Suppressor macrophage (primary cell): ENCODE results near the gene PARVA.

ENCODE experiments used
- DNase-seq, 4 experiments: peaks; one replicate each; pipeline ENCODE4 v3.0.0-alpha.2; 2020 to 2022

PARVA gene

DNA sequence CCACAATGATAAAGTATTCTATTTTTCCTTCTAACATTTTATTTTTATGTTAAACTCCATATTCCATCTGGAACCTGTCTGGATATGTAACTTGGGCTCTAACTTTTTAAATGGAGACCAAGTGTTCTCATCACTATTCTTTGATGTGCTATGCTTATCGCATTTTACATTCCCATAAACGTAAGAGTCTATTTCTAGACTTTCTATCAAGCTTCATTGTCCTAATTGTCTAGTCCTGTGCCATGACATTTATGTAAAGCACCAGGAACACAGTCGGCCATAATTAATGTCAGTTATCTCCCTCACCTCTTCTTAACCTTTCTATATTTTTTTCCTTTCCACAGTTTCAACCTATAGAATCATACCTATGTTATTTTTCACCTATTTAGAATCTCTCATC, 183.0 kb downstream of the PARVA start:
- no peak for DNase-seq

DNA sequence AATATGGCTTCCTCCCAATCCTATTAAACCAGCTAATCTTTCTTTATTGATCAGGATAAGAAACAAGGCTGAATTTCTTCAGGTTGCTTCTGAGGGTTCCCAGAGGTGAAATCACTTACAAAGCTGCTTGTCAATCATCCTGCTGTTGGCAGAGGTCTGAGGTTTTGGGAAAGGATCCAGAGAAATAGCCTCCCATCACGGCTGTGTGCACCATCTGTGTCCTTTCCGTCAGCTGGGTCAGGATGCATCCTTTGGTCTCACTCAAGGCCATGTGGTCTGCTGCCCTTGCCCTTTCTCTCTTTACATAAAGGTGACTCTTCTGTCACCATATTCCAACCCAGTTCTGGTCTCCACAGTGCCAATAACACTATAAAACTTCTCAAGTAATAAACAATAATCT, 183.5 kb downstream of the PARVA start:
- DNase-seq = no peak

DNA sequence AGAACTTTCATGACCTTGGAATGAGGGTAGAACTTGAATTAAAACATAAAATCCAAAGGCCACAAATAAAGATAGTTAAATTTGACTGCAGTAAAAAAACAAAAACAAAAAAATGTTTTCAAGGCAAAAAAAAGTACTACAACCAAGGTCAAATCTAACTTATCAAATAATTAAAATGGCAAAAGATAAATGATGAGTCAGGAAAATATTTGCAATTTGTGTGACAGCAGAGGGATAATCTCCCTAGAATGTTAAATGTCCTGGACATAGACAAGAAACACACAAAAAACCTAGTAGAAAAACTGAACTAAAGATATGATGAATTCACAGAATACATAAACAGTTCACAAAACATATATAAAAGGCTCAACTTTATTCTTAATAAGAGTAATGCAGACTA, 186.6 kb downstream of the PARVA start:
- no peak for DNase-seq

DNA sequence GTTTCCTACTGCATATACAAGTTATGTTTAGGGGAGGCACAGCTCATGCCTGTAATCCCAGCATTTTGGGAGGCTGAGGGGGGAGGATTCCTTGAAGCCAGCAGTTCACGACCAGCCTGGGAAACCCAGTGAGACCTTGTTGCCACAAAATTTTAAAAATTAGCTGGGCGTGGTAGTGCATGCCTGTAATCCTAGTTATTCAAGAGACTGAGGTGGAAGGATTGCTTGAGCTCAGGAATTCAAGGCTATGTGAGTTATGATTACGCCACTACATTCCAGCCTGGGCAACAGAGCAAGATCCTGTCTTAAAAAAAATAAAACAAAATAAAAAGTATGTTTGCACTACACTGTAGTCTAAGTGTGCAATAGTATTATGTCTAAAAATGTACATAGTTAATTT, 188.0 kb downstream of the PARVA start:
- no peak for DNase-seq

DNA sequence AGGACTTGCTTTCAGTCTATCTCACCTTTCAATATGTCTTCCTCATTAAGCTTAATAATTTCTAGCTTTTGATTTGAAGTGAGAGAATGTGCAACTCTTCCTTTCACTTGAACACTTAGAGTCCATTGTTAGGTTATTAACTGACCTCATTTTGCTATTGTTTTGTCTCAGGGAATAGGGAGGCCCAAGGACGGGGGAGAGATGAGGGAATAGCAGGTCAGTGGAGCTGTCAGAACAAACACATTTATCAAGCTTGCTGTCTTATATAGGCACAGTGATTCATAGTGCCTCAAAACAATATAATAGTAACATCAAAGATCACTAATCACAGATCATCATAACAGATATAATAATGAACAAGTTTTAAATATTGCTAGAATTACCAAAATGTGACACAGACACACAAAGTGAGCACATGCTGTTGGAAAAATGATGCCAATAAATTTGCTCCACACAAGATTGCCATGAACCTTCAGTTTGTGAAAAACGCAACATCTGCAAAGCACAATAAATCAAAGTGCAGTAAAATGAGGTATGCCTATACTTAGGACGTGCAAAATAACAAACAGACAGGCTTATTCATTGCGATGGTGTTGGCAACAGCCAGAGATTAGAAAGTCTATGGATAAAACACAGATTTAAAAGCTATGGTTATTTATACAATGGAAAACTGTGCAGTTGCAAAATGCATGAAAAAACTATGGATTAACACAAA, 190.5 kb downstream of the PARVA start:
- DNase-seq = no peak

DNA sequence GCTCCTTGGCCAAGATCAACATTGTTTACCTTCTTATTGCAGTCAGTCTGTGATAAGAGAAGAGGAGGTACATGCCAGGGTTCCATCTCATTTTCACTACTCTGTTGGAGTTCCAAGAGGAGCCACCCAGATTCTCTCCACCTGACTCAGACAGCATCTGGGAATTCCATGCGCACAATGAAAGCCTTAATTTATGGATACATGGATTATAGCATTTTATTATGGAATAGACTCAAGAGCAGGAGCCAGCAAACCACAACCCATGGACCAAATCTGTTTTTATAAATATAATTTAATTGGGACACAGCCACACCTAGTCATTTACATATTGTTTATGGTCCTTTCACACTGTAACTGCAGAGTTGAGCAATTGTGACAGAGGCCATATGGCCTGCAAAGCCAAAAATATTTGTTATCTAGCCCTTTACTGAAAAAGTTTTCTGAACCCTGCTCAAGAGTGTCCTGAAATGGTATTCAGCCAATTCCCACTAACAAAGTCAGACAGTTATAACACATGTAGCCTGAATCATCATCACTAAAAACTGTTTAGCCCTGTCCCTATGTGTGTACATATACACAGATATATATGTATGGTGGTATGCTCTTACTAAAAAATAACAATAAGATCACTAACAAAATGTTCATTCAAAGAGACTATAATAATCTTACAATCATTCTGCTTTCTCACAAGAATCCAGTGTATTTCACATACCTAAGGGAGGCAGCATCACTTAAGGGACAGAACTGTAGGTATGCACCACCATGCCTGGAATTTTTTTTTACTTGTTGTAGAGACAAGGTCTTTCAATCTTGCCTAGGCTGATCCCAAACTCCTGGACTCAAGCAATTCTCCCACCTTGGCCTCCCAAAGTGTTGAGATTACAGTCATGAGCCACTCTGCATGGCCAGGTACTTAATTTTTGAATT, 192.4 kb downstream of the PARVA start:
- DNase-seq = no peak

DNA sequence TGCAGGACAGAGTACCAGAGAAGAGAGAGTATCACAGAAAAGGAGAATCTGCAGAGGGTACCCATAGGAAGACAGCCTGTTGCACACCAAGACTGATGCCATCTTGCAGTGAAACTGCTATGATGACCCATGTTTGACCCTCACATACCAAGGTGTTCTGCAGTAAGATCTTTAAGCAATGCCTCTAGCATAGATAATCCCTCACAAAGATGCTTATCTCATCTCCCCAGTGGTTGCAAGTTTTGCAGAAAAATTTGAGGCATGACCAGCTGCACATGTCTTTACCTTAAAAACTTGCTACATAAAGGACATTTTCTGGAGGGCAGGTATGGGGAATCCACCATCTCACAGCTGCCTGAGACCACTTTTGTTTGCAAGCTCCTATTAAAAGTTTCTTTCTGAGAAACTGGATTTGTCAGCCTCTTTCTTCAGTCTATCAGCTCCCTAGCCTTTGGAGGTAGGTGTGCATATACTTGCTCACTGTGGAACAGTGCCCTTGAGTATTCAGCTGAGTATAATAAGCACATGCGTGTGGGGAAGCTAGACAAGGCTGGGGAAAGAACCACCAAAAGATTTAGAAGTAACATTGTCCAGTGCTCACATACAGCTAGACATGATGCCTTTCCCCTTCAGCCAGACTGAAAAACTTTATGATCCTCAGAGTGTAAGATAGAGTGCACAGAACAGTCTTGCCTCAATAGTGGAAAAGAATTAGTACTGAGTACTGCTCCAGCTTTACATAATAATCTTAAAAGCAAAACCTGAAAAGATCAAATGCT, 196.5 kb downstream of the PARVA start:
- DNase-seq = no peak

DNA sequence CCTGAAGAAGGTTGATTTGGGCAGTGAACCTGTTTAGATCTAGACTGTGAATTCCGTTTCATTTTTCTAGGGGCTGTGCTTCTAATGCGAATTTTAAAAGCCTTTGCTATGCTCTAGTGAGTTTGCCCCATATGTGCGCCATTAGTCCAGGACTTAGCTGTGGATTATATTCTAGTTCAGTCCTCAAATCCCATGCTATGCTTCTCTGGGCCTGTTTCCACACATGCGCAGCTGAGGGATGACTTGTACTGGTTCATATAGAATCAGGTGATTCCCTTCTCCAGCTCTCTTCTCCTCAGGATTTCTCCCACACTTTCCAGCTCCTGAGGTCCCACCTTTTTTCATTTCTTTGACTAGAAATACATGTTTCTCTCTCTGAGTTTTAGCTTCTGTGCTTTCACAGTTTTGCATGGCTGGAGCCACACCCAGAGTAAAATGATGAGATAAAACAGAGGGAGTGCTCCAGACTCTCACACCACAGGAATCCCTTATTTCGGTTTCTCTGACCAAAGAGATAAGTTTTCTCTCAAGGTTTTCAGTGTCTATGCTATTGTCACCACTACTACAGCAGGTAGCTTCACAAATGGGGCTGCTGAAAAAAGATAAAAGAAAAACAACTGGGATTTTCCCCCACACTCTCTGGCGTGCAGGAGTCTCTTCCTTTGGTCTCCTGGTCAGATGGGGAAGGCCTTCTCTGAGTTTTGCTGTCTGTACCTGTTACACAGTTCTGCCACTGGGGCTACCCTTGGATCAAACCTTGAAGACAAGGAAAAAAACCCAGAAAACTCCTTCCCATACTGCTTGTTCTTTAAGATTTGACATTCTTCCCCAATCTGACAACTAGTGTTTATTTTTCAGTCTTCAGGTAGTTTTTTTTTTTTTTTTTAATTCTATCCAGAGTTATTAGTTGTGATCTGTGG, 200.6 kb downstream of the PARVA start:
- DNase-seq = no peak

DNA sequence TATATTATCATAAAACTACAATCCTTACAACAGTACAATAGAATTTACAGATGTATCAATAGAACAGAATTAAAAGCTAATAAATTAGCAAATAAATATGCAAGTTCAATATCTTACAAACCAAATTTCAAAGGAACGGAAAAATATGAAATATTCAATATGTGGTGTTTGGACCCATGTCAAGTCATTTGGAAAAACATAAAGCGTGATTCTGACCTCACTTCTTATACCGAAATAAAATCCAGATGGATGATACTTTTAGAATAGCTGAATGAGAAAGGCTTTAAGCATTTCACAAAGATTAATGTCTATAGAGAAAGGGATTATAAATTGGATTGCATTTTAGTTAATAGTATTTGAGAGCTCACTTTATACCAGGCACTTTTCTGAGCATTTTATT, 204.0 kb downstream of the PARVA start:
- DNase-seq = no peak

DNA sequence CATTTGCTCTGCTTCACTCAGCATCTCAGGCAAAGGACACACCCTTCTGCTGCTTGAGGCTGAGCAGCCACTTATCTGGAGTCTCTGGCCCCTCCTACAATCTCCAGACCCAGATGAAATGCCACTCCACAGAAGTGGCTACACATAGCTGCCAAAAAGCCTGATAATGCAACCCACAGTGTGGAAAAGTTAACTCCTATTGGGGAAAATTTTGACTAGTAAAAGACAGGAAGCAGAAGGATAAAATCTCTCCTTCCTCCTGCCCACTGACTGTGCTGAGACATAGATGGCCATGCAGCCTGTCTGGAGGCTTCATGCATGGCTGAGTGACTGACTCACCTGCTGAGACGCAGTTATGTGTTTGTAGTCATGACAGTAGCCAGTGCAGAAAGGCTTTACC, 204.6 kb downstream of the PARVA start:
- DNase-seq = no peak
